K562 (cell line): ENCODE data around the gene GSTA4. TPM values are rescaled to one million over a fixed set of nuclear protein-coding genes. Genes with fewer than 3 reads are reported as not detected.
"Not testable (repeated sequence)": the region's sequence is repeated elsewhere in the genome, so short reads cannot be mapped to it uniquely, and the experiment has no call there.

Source experiments
- ATAC-seq: fragments of 200-7000 bp; cut with Tn5 transposase; 3 replicates; pipeline ENCODE4 v1.9.1; 2020; ENCODE audit warnings: moderate library complexity
- BruUV-seq: library from RNA; stranded (reverse); fragments of 400-500 nt; replicated peaks from 2 replicates; lab custom pipeline; 2021; lab: Mats Ljungman, UMichigan
- CTCF ChIA-PET: fragments of 300-600 bp; formaldehyde crosslinking; extraction: SDS; loops from one replicate; lab custom pipeline; 2021; ENCODE audit warnings: low intra/inter-chr PET ratio; lab: Yijun Ruan, JAX
- POLR2A ChIA-PET: fragments of 300-600, 350-650 bp; sonication (Branson Sonifier 250); formaldehyde crosslinking; extraction: SDS; loops from one replicate; lab custom pipeline; 2021; ENCODE audit warnings: antibody characterized with exemption, inconsistent platforms; lab: Yijun Ruan, JAX
- DNase-seq, 4 experiments: peaks; one replicate each; pipeline versions ENCODE4 v3.0.0 to v3.0.0-alpha.2; 2011 to 2018; ENCODE audit warnings: low spot score in 3 of 4, mixed read lengths in 3 of 4; ENCODE audit errors: extremely low read depth in 1 of 4
- FAIRE-seq: peaks from 2 replicates; lab custom pipeline; 2011; peaks lifted over from hg19 to GRCh38; lab: Jason Lieb, UNC
- H2AFZ ChIP-seq: 2 replicates; pipeline ENCODE4 v1.6.0; 2011; ENCODE audit warnings: low read depth, low read length, control low read depth, inconsistent platforms
- H3K27ac ChIP-seq: fragments of 200-600 bp; 3 replicates; pipeline ENCODE4 v1.8.0; 2011; ENCODE audit warnings: low read depth, mild to moderate bottlenecking, control low read depth, inconsistent platforms, low read length, moderate library complexity, mixed read lengths; ENCODE audit errors: extremely low read depth
- H3K27me3 ChIP-seq, 2 experiments: fragments of 300-600 bp in 1 of 2; 2 replicates in 1 of 2; 3 replicates in 1 of 2; pipeline versions ENCODE4 v1.6.0 to v1.8.0; 2011; ENCODE audit warnings: inconsistent platforms in 2 of 2, low read length in 2 of 2, mild to moderate bottlenecking in 1 of 2, mixed read lengths in 1 of 2, moderate library complexity in 1 of 2; ENCODE audit not compliant: control insufficient read depth in 2 of 2, insufficient read depth in 2 of 2
- H3K36me3 ChIP-seq: fragments of 300-600 bp; 3 replicates; pipeline ENCODE4 v1.8.0; 2011; ENCODE audit warnings: mild to moderate bottlenecking, low read length, inconsistent platforms; ENCODE audit not compliant: control insufficient read depth, insufficient read depth
- H3K4me1 ChIP-seq, 2 experiments: fragments of 200-600 bp in 1 of 2; replicated peaks in 1 of 2; 2 replicates in 1 of 2; 3 replicates in 1 of 2; pipeline versions ENCODE4 v1.5.1 to v1.8.0; 2011; ENCODE audit warnings: inconsistent platforms in 2 of 2, low read length in 2 of 2, mild to moderate bottlenecking in 1 of 2, mixed read lengths in 1 of 2, moderate library complexity in 1 of 2; ENCODE audit not compliant: control insufficient read depth in 2 of 2, insufficient read depth in 2 of 2
- H3K4me2 ChIP-seq: 2 replicates; pipeline ENCODE4 v1.6.1; 2011; ENCODE audit warnings: low read length, control low read depth, inconsistent platforms, mixed read lengths; ENCODE audit not compliant: insufficient read depth
- H3K4me3 ChIP-seq: fragments of 200-600 bp; sonication (generic), shearing (Covaris generic); 2 replicates; pipeline ENCODE4 v1.5.1; 2016; ENCODE audit warnings: control low read depth, inconsistent platforms
- H3K79me2 ChIP-seq: fragments of 200-600 bp; 3 replicates; pipeline ENCODE4 v1.8.0; 2011; ENCODE audit warnings: low read length, inconsistent platforms; ENCODE audit not compliant: control insufficient read depth, insufficient read depth
- H3K9ac ChIP-seq, 2 experiments: 2 replicates each; pipeline versions ENCODE4 v1.6.0 to v1.6.1; 2011; ENCODE audit warnings: low read depth in 2 of 2, low read length in 2 of 2, control low read depth in 1 of 2, inconsistent platforms in 1 of 2, mild to moderate bottlenecking in 1 of 2, mixed read lengths in 1 of 2; ENCODE audit not compliant: insufficient read depth in 1 of 2
- H3K9me1 ChIP-seq: one replicate; pipeline ENCODE4 v1.6.0; 2011; ENCODE audit warnings: inconsistent platforms, mild to moderate bottlenecking, low read length, moderate library complexity; ENCODE audit not compliant: control insufficient read depth, insufficient read depth
- H3K9me3 ChIP-seq: replicated peaks from 2 replicates; pipeline ENCODE4 v1.5.1; 2011; ENCODE audit warnings: low read depth, low read length, inconsistent platforms; ENCODE audit not compliant: control insufficient read depth, insufficient read depth
- H4K20me1 ChIP-seq: replicated peaks from 2 replicates; pipeline ENCODE4 v1.6.1; 2011; ENCODE audit warnings: low read length, inconsistent platforms, mixed read lengths; ENCODE audit not compliant: control insufficient read depth, insufficient read depth
- BCL6 ChIP-seq: fragments of 250-450 bp; sonication (Bioruptor Pico); IDR thresholded peaks from 2 replicates; pipeline ENCODE4 v1.4.0; 2020
- CBFA2T3 ChIP-seq: fragments of 450-650 bp; IDR thresholded peaks from 2 replicates; pipeline ENCODE4 v1.6.1; 2017
- HDAC1 ChIP-seq, 2 experiments: fragments of 450-650 bp; IDR thresholded peaks; 2 replicates each; pipeline ENCODE4 v1.6.1; 2016 to 2017; ENCODE audit warnings: inconsistent platforms in 1 of 2, mild to moderate bottlenecking in 1 of 2, moderate library complexity in 1 of 2
- ILK ChIP-seq: fragments of 450-650 bp; IDR thresholded peaks from 2 replicates; pipeline ENCODE4 v1.6.1; 2016; ENCODE audit warnings: missing genetic modification characterization, low read depth, mild to moderate bottlenecking, missing compliant biosample characterization, moderate library complexity, borderline replicate concordance
- MCM2 ChIP-seq: fragments of 450-650 bp; IDR thresholded peaks from 2 replicates; pipeline ENCODE4 v1.6.1; 2017; ENCODE audit warnings: low read depth, mild to moderate bottlenecking
- NCOA4 ChIP-seq: fragments of 450-650 bp; IDR thresholded peaks from 2 replicates; pipeline ENCODE4 v1.6.1; 2018; ENCODE audit warnings: mild to moderate bottlenecking; ENCODE audit not compliant: partially characterized antibody
- TAL1 ChIP-seq: fragments of 450-650 bp; IDR thresholded peaks from 2 replicates; pipeline ENCODE4 v1.6.1; 2016; ENCODE audit warnings: mild to moderate bottlenecking
- TBL1XR1 ChIP-seq, 2 experiments: IDR thresholded peaks; 2 replicates each; pipeline ENCODE4 v1.6.1; 2012; ENCODE audit warnings: improper control_type of control experiment in 2 of 2, low read length in 2 of 2, mild to moderate bottlenecking in 1 of 2
- ZC3H11A ChIP-seq: IDR thresholded peaks from 2 replicates; pipeline ENCODE4 v1.6.1; 2012; ENCODE audit warnings: low read depth, low read length, improper control_type of control experiment
- ZNF561 ChIP-seq: fragments of 450-650 bp; formaldehyde crosslinking; conservative IDR thresholded peaks from 2 replicates; pipeline ENCODE4 v1.4.0; 2020; ENCODE audit warnings: mild to moderate bottlenecking, moderate library complexity
- WGBS: fragments of 100-300 bp; shearing (Covaris generic); methylation state at CpG from one replicate; pipeline ENCODE4 v1.1.6; 2016; ENCODE audit warnings: low coverage, mixed read lengths; ENCODE audit not compliant: insufficient coverage; ENCODE audit errors: missing lambda C conversion rate; 5-methylcytosine and 5-hydroxymethylcytosine counted together
- in situ Hi-C: fragments of 300-500 bp; cut with MboI; formaldehyde crosslinking; loops from 4 replicates; pipeline ENCODE4 v1.15.0; 2018; ENCODE audit warnings: inconsistent platforms, mixed read lengths
- intact Hi-C: fragments of 100-400 bp; cut with micrococcal nuclease; formaldehyde crosslinking; loops from 2 replicates; pipeline ENCODE4 v1.14.2; 2022
- polyA plus RNA-seq, 8 experiments: library from polyadenylated mRNA; depleted of rRNA in 4 of 8; stranded (reverse) in 5 of 8; unstranded in 3 of 8; fragments of >200 nt; fragmentation: Nextera tagmentation in 2 of 8; fragmentation: Illumina TruSeq in 1 of 8; extraction: Ambion mirVana in 2 of 8; extraction: Trizol in 1 of 8; gene quantifications; 2 replicates each; pipeline versions ENCODE4 v1.2.1 to v1.2.3, GENCODE V29; 2011 to 2014; ENCODE audit warnings: inconsistent platforms in 1 of 8, missing spikeins in 1 of 8
- total RNA-seq, 7 experiments: library from RNA; depleted of rRNA in 6 of 7; stranded (reverse); fragments of >200 nt in 6 of 7; fragmentation: Illumina TruSeq in 2 of 7; extraction: Trizol in 2 of 7; gene quantifications; 2 replicates each; pipeline versions ENCODE4 v1.2.1 to v1.2.3, GENCODE V29; 2011 to 2021; ENCODE audit warnings: low replicate concordance in 1 of 7
- TF ChIP-seq, protein P1 (sequence below): fragments of 150-350 bp; IDR thresholded peaks from 2 replicates; pipeline ENCODE4 v1.6.1; 2014; ENCODE audit warnings: low read depth, mild to moderate bottlenecking, low read length, borderline replicate concordance

GSTA4 gene
- total and polyA plus RNA-seq, 9 of the 15 experiments (the other 6 are each of a cell fraction or from before 2014, with no cell fraction given): 0.89 to 4.0 (median 2.0) TPM

DNA sequence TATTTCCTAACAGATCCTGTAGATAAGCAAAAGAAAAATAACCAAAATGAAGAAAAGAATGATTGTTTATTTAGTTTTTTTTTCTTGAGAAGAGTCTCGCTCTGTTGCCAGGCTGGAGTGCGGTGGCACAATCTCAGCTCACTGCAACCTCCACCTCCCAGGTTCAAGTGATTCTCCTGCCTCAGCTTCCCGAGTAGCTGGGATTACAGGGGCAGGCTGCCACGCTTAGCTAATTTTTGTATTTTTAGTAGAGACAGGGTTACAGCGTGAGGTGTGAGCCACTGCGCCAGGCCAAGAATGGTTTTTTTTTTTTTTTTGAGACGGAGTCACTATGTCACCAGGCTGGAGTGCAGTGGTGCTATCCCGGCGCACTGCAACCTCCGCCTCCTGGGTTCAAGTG lies 52.3 kb downstream of the GSTA4 start:
- H3K4me3 ChIP-seq, H3K4me1 ChIP-seq, CTCF ChIA-PET, H4K20me1 ChIP-seq, H3K79me2 ChIP-seq, BruUV-seq, DNase-seq, ATAC-seq, H3K9me3 ChIP-seq, in situ Hi-C loops, intact Hi-C loops, H3K4me2 ChIP-seq, H3K27ac ChIP-seq, FAIRE-seq, H3K9me1 ChIP-seq, H3K9ac ChIP-seq, H3K36me3 ChIP-seq, H2AFZ ChIP-seq: not testable (repeated sequence)
- peaks cover 4 to 11% of the 10 kb centered on the region in 2 experiments; a peak in 3 of 5 replicates for H3K27me3 ChIP-seq
- POLR2A ChIA-PET: interaction anchor here (1.3 kb wide), 1 partner anchor 52 kb away, joined by 4 read pairs; the partner anchor contains the start of gene GSTA4
- WGBS: 14% methylated on average over 10 of the region's 10 CpGs

DNA sequence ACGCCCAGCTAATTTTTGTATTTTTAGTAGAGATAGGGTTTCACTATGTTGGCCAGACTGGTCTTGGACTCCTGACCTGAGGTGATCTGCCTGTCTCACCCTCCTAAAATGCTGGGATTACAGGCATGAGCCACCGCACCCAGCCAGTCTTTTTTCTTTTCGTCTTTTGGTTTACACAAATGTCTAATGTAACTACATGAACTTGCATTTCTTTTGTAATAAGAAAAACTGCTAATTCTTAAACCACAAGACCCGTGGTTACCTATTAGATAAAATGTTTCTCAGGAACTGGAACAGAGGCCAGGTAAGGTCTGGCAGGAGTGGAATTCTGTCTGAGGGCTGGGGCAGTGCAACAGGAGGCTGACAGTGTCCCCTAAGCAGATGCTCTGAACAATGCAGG lies 52.9 kb downstream of the GSTA4 start:
- DNase-seq (no peak), FAIRE-seq (no peak), ATAC-seq (no peak)
- no peak overlapping the region for H3K4me2 ChIP-seq
- H3K36me3 ChIP-seq: no peaks in the 10 kb centered on the region
- H3K4me3 ChIP-seq: no peak overlapping the region
- H2AFZ ChIP-seq: no peak overlapping the region
- H4K20me1 ChIP-seq: no peaks in the 10 kb centered on the region
- H3K27me3 ChIP-seq: peaks cover 4 to 8% of the 10 kb centered on the region in 2 experiments; a peak in 3 of 5 replicates
- no peak overlapping the region for H3K9ac ChIP-seq
- H3K79me2 ChIP-seq: no peaks in the 10 kb centered on the region
- 0% methylated on average over 4 of the region's 4 CpGs for WGBS
- ChIA-PET POLR2A (interaction anchor here (1.3 kb wide), 1 partner anchor 52 kb away, joined by 4 read pairs; the partner anchor contains the start of gene GSTA4), CTCF (no interaction called here)
- TF ChIP-seq TBL1XR1 (IDR thresholded peaks at IDR 0.05; ENCODE audit: low read length in 2 of 2) (no peak), MCM2 (no peak), ILK (no peak), CBFA2T3 (no peak), BCL6 (CRISPR knock-in tag) (no peak), ZC3H11A (no peak), TAL1 (no peak), ZNF561 (CRISPR knock-in tag) (no peak), HDAC1 (IDR thresholded peaks at IDR 0.05) (no peak), NCOA4 (no peak)
- TF ChIP-seq, protein P1, sequence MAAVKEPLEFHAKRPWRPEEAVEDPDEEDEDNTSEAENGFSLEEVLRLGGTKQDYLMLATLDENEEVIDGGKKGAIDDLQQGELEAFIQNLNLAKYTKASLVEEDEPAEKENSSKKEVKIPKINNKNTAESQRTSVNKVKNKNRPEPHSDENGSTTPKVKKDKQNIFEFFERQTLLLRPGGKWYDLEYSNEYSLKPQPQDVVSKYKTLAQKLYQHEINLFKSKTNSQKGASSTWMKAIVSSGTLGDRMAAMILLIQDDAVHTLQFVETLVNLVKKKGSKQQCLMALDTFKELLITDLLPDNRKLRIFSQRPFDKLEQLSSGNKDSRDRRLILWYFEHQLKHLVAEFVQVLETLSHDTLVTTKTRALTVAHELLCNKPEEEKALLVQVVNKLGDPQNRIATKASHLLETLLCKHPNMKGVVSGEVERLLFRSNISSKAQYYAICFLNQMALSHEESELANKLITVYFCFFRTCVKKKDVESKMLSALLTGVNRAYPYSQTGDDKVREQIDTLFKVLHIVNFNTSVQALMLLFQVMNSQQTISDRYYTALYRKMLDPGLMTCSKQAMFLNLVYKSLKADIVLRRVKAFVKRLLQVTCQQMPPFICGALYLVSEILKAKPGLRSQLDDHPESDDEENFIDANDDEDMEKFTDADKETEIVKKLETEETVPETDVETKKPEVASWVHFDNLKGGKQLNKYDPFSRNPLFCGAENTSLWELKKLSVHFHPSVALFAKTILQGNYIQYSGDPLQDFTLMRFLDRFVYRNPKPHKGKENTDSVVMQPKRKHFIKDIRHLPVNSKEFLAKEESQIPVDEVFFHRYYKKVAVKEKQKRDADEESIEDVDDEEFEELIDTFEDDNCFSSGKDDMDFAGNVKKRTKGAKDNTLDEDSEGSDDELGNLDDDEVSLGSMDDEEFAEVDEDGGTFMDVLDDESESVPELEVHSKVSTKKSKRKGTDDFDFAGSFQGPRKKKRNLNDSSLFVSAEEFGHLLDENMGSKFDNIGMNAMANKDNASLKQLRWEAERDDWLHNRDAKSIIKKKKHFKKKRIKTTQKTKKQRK: no peak
- H3K9me1 ChIP-seq: no peaks in the 10 kb centered on the region
- BruUV-seq: no TSS peak
- H3K9me3 ChIP-seq: no peaks in the 10 kb centered on the region
- no peak overlapping the region for H3K27ac ChIP-seq
- H3K4me1 ChIP-seq: no peaks in the 10 kb centered on the region
- in situ Hi-C loops (no loop called here), intact Hi-C loops (no loop called here)
